PC-3 (cell line): ENCODE data around the gene IL32.

Experiments
- EZH2 ChIP-seq: fragments of 300-600 bp; sonication (generic); IDR thresholded peaks from one replicate; pipeline ENCODE4 v1.6.1; 2017; ENCODE audit warnings: antibody characterized with exemption, mild to moderate bottlenecking, low read length; ENCODE audit not compliant: unreplicated experiment
- EZH2phosphoT487 ChIP-seq: fragments of 300-600 bp; sonication (generic); IDR thresholded peaks from 2 replicates; pipeline ENCODE4 v1.6.1; 2018; ENCODE audit warnings: mild to moderate bottlenecking, antibody characterized with exemption, low read length, borderline replicate concordance
- TF ChIP-seq, protein P1 (sequence below): fragments of 300-600 bp; sonication (generic); conservative IDR thresholded peaks from 2 replicates; pipeline ENCODE4 v1.5.1; 2017; ENCODE audit warnings: antibody characterized with exemption, low read depth, mild to moderate bottlenecking, low read length

GRCh38 chr16:3099395-3099731 is 33.9 kb downstream of the IL32 start:
- TF ChIP-seq EZH2 (no peak), EZH2phosphoT487 (no peak)
- TF ChIP-seq, protein P1, sequence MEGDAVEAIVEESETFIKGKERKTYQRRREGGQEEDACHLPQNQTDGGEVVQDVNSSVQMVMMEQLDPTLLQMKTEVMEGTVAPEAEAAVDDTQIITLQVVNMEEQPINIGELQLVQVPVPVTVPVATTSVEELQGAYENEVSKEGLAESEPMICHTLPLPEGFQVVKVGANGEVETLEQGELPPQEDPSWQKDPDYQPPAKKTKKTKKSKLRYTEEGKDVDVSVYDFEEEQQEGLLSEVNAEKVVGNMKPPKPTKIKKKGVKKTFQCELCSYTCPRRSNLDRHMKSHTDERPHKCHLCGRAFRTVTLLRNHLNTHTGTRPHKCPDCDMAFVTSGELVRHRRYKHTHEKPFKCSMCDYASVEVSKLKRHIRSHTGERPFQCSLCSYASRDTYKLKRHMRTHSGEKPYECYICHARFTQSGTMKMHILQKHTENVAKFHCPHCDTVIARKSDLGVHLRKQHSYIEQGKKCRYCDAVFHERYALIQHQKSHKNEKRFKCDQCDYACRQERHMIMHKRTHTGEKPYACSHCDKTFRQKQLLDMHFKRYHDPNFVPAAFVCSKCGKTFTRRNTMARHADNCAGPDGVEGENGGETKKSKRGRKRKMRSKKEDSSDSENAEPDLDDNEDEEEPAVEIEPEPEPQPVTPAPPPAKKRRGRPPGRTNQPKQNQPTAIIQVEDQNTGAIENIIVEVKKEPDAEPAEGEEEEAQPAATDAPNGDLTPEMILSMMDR: no peak
